H9 (cell line): Measurements from ENCODE around the gene KIFC3. TPM values are rescaled to one million over a fixed set of nuclear protein-coding genes. Genes with fewer than 3 reads are reported as not detected.

Experiments used
- DNase-seq: peaks from one replicate; pipeline ENCODE4 v3.0.0-alpha.2; 2017
- H2AFZ ChIP-seq: one replicate; pipeline ENCODE4 v1.6.1; 2013; ENCODE audit warnings: mild to moderate bottlenecking, low read length, control low read depth, moderate library complexity
- H2AK5ac ChIP-seq: 2 replicates; pipeline ENCODE4 v1.6.1; 2013; ENCODE audit warnings: low read length, control low read depth, mixed read lengths; ENCODE audit not compliant: insufficient read length
- H2BK120ac ChIP-seq: one replicate; pipeline ENCODE4 v1.6.1; 2013; ENCODE audit warnings: low read depth, mild to moderate bottlenecking, low read length, control low read depth, inconsistent platforms; ENCODE audit not compliant: poor library complexity, severe bottlenecking
- H2BK12ac ChIP-seq: 2 replicates; pipeline ENCODE4 v1.6.1; 2013; ENCODE audit warnings: low read length, control low read depth, mixed read lengths, low read depth; ENCODE audit not compliant: insufficient read length
- H2BK15ac ChIP-seq: 2 replicates; pipeline ENCODE4 v1.6.1; 2013; ENCODE audit warnings: low read depth, low read length, control low read depth
- H2BK20ac ChIP-seq: one replicate; pipeline ENCODE4 v1.6.1; 2013; ENCODE audit warnings: low read depth, mild to moderate bottlenecking, low read length, control low read depth, inconsistent platforms; ENCODE audit not compliant: poor library complexity, severe bottlenecking
- H2BK5ac ChIP-seq: 2 replicates; pipeline ENCODE4 v1.6.1; 2013; ENCODE audit warnings: low read length, control low read depth, mixed read lengths; ENCODE audit not compliant: insufficient read length
- H3K14ac ChIP-seq: 2 replicates; pipeline ENCODE4 v1.6.1; 2013; ENCODE audit warnings: low read length, control low read depth; ENCODE audit not compliant: insufficient read depth
- H3K18ac ChIP-seq: 2 replicates; pipeline ENCODE4 v1.6.1; 2013; ENCODE audit warnings: low read depth, mild to moderate bottlenecking, mixed read lengths, low read length, control low read depth; ENCODE audit not compliant: insufficient read length
- H3K23ac ChIP-seq: 2 replicates; pipeline ENCODE4 v1.6.1; 2013; ENCODE audit warnings: low read length, control low read depth, mixed read lengths, low read depth; ENCODE audit not compliant: insufficient read length
- H3K23me2 ChIP-seq: 2 replicates; pipeline ENCODE4 v1.6.1; 2013; ENCODE audit warnings: low read depth, mild to moderate bottlenecking, mixed read lengths, low read length, control low read depth; ENCODE audit not compliant: insufficient read length, poor library complexity, severe bottlenecking
- H3K27ac ChIP-seq: 2 replicates; pipeline ENCODE4 v1.5.1; 2013; ENCODE audit warnings: low read length, control low read depth, mixed read lengths, low read depth; ENCODE audit not compliant: insufficient read length
- H3K27me3 ChIP-seq: 2 replicates; pipeline ENCODE4 v1.6.1; 2013; ENCODE audit warnings: low read length, control low read depth, inconsistent platforms; ENCODE audit not compliant: insufficient read depth
- H3K4ac ChIP-seq: 2 replicates; pipeline ENCODE4 v1.6.1; 2013; ENCODE audit warnings: low read depth, mild to moderate bottlenecking, control low read depth, inconsistent platforms, low read length, moderate library complexity
- H3K4me1 ChIP-seq: 2 replicates; pipeline ENCODE4 v1.6.1; 2013; ENCODE audit warnings: low read length, control low read depth, inconsistent platforms; ENCODE audit not compliant: insufficient read depth
- H3K4me2 ChIP-seq: 2 replicates; pipeline ENCODE4 v1.6.1; 2013; ENCODE audit warnings: low read length, control low read depth, mixed read lengths; ENCODE audit not compliant: insufficient read length, insufficient read depth
- H3K56ac ChIP-seq: 2 replicates; pipeline ENCODE4 v1.6.1; 2013; ENCODE audit warnings: low read depth, mild to moderate bottlenecking, mixed read lengths, low read length, control low read depth; ENCODE audit not compliant: insufficient read length
- H3K79me1 ChIP-seq: 2 replicates; pipeline ENCODE4 v1.6.1; 2013; ENCODE audit warnings: low read depth, mild to moderate bottlenecking, moderate library complexity, low read length, control low read depth, inconsistent platforms; ENCODE audit not compliant: insufficient read depth, poor library complexity, severe bottlenecking
- H3K79me2 ChIP-seq: 2 replicates; pipeline ENCODE4 v1.6.1; 2013; ENCODE audit warnings: low read length, control low read depth, inconsistent platforms; ENCODE audit not compliant: insufficient read depth
- H3K9ac ChIP-seq: 2 replicates; pipeline ENCODE4 v1.6.1; 2013; ENCODE audit warnings: low read length, control low read depth, mixed read lengths; ENCODE audit not compliant: insufficient read length; ENCODE audit errors: extremely low read depth
- H3K9me3 ChIP-seq: one replicate; pipeline ENCODE4 v1.6.1; 2013; ENCODE audit warnings: low read depth, low read length, inconsistent platforms; ENCODE audit not compliant: control insufficient read depth
- H3T11ph ChIP-seq: one replicate; pipeline ENCODE4 v1.6.1; 2013; ENCODE audit warnings: mild to moderate bottlenecking, low read length, control low read depth, inconsistent platforms
- H4K20me1 ChIP-seq: one replicate; pipeline ENCODE4 v1.6.1; 2013; ENCODE audit not compliant: control insufficient read depth, insufficient read length, insufficient read depth
- H4K5ac ChIP-seq: 2 replicates; pipeline ENCODE4 v1.6.1; 2013; ENCODE audit warnings: low read depth, mild to moderate bottlenecking, mixed read lengths, low read length, control low read depth; ENCODE audit not compliant: insufficient read length
- H4K8ac ChIP-seq: replicated peaks from 2 replicates; pipeline ENCODE4 v1.6.1; 2013; ENCODE audit warnings: low read length, control low read depth, mixed read lengths, low read depth; ENCODE audit not compliant: insufficient read length
- H4K91ac ChIP-seq: 2 replicates; pipeline ENCODE4 v1.6.1; 2013; ENCODE audit warnings: low read depth, mild to moderate bottlenecking, moderate library complexity, mixed read lengths, low read length, control low read depth; ENCODE audit not compliant: insufficient read length
- H3K27ac Mint-ChIP-seq, 3 experiments: 2 replicates in 2 of 3; 3 replicates in 1 of 3; pipeline ENCODE4 v1.8.0; 2020 to 2021; ENCODE audit warnings: mixed read lengths in 3 of 3, mild to moderate bottlenecking in 1 of 3, moderate library complexity in 1 of 3
- H3K27me3 Mint-ChIP-seq: 2 replicates; pipeline ENCODE4 v1.8.0; 2021; ENCODE audit warnings: low read depth, mild to moderate bottlenecking, moderate library complexity, mixed read lengths
- H3K36me3 Mint-ChIP-seq, 3 experiments: 2 replicates in 2 of 3; 3 replicates in 1 of 3; pipeline ENCODE4 v1.8.0; 2020 to 2021; ENCODE audit warnings: low read depth in 3 of 3, mixed read lengths in 3 of 3; ENCODE audit not compliant: insufficient read depth in 1 of 3
- H3K4me1 Mint-ChIP-seq, 2 experiments: 2 replicates each; pipeline ENCODE4 v1.8.0; 2020; ENCODE audit warnings: mixed read lengths in 2 of 2
- H3K4me3 Mint-ChIP-seq, 2 experiments: 2 replicates in 1 of 2; 3 replicates in 1 of 2; pipeline ENCODE4 v1.8.0; 2020 to 2021; ENCODE audit warnings: mild to moderate bottlenecking in 2 of 2, mixed read lengths in 2 of 2, moderate library complexity in 1 of 2
- H3K9me3 Mint-ChIP-seq, 2 experiments: 2 replicates in 1 of 2; 3 replicates in 1 of 2; pipeline ENCODE4 v1.8.0; 2020; ENCODE audit warnings: mild to moderate bottlenecking in 2 of 2, mixed read lengths in 2 of 2, moderate library complexity in 1 of 2
- WGBS: extraction: QIAGEN DNeasy Blood & Tissue Kit; methylation state at CpG from one replicate; pipeline ENCODE4 v1.1.7; 2013; ENCODE audit warnings: missing lambda C conversion rate, low lambda C conversion rate, mixed read lengths; ENCODE audit not compliant: insufficient read length; ENCODE audit errors: extremely low coverage; 5-methylcytosine and 5-hydroxymethylcytosine counted together
- total RNA-seq: library from RNA; stranded (reverse); gene quantifications from 2 replicates; pipeline ENCODE4 v1.2.1, GENCODE V29; 2021
- TF ChIP-seq, protein P1 (sequence below): fragments of 200-600 bp; sonication (generic); conservative IDR thresholded peaks from 3 replicates; pipeline ENCODE4 v1.8.0; 2021; ENCODE audit warnings: antibody characterized with exemption, mild to moderate bottlenecking

KIFC3 gene
- total RNA-seq, 1 experiment from 2014 or later, result 5.0 TPM

DNA sequence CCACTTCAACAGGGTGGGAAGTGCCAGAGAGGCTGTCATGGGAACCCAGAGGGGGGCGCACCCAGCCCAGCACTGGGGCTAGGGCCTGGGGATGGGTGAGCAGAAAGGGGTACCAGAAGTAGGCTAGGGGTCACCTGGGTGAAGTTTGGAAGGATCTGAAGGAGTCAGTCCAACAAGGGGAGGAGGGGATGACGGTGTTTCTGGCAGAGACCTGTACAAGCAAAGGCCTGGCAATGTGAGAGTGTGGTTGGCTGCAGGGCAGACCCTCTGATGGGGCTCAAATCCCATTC is 80.1 kb downstream of the KIFC3 start:
- no peak overlapping the region for H2BK5ac ChIP-seq
- no peak overlapping the region for H3K18ac ChIP-seq
- Mint-ChIP-seq H3K9me3 (no peaks in the 10 kb centered on the region), H3K36me3 (no peaks in the 10 kb centered on the region), H3K4me1 (no peaks in the 10 kb centered on the region), H3K27ac (peak overlapping the region in 1 of 3 experiments; percentile 59; a peak in 1 of 7 replicates), H3K4me3 (no peak overlapping the region), H3K27me3 (no peaks in the 10 kb centered on the region; the same call in 1 of the 2 replicates)
- H3K27ac ChIP-seq, result no peak overlapping the region
- no peak overlapping the region for H2BK20ac ChIP-seq
- no peak overlapping the region for H2BK12ac ChIP-seq
- no peak overlapping the region for H3K56ac ChIP-seq
- H3K9ac ChIP-seq, result no peak overlapping the region
- no peak overlapping the region for H4K8ac ChIP-seq
- no peak overlapping the region for H2BK120ac ChIP-seq
- H4K91ac ChIP-seq, result no peak overlapping the region
- H3K23ac ChIP-seq, result no peak overlapping the region
- no peaks in the 10 kb centered on the region for H3K4me1 ChIP-seq
- H3K27me3 ChIP-seq, result no peaks in the 10 kb centered on the region
- no peaks in the 10 kb centered on the region for H3K79me2 ChIP-seq
- H2BK15ac ChIP-seq, result no peak overlapping the region
- no peak overlapping the region for H3K4ac ChIP-seq
- no peak overlapping the region for H2AFZ ChIP-seq
- H3T11ph ChIP-seq, result no peak overlapping the region
- H3K79me1 ChIP-seq, result no peaks in the 10 kb centered on the region
- H3K23me2 ChIP-seq, result no peaks in the 10 kb centered on the region
- WGBS, result no CpG with 5 or more reads among the region's 2 CpGs
- no peak overlapping the region for H2AK5ac ChIP-seq
- H3K4me2 ChIP-seq, result no peak overlapping the region
- no peak overlapping the region for H4K5ac ChIP-seq
- no peak overlapping the region for H3K14ac ChIP-seq
- H3K9me3 ChIP-seq, result no peaks in the 10 kb centered on the region
- no peaks in the 10 kb centered on the region for H4K20me1 ChIP-seq
- TF ChIP-seq, protein P1, sequence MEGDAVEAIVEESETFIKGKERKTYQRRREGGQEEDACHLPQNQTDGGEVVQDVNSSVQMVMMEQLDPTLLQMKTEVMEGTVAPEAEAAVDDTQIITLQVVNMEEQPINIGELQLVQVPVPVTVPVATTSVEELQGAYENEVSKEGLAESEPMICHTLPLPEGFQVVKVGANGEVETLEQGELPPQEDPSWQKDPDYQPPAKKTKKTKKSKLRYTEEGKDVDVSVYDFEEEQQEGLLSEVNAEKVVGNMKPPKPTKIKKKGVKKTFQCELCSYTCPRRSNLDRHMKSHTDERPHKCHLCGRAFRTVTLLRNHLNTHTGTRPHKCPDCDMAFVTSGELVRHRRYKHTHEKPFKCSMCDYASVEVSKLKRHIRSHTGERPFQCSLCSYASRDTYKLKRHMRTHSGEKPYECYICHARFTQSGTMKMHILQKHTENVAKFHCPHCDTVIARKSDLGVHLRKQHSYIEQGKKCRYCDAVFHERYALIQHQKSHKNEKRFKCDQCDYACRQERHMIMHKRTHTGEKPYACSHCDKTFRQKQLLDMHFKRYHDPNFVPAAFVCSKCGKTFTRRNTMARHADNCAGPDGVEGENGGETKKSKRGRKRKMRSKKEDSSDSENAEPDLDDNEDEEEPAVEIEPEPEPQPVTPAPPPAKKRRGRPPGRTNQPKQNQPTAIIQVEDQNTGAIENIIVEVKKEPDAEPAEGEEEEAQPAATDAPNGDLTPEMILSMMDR, result 0 out of 3 replicates have a peak, but pooled peaks have one; percentile 15
- DNase-seq, result no peak
